Right atrium auricular region (tissue), 2 donors: ENCODE data around the gene OR10T2. TPM values are rescaled to one million over a fixed set of nuclear protein-coding genes. Genes with fewer than 3 reads are reported as not detected.
"Not testable (repeated sequence)": the region's sequence is repeated elsewhere in the genome, so short reads cannot be mapped to it uniquely, and the experiment has no call there.

Source experiments
- DNase-seq: peaks from one replicate; pipeline ENCODE4 v3.0.0-alpha.2; 2019; ENCODE audit warnings: low spot score
- H3K27ac ChIP-seq, 2 donors: fragments of 200-600 bp; sonication (generic); 1 replicate in 1 of 2; 2 replicates in 1 of 2; pipeline ENCODE4 v1.5.1; 2016 to 2019
- H3K27me3 ChIP-seq, 2 donors: fragments of 200-600 bp; sonication (generic); one replicate each; pipeline versions ENCODE4 v1.5.1 to v1.6.0; 2017 to 2019
- H3K36me3 ChIP-seq: fragments of 200-600 bp; sonication (generic); one replicate; pipeline ENCODE4 v1.5.1; 2016
- H3K4me1 ChIP-seq, 2 donors: fragments of 200-600 bp; sonication (generic); one replicate each; pipeline versions ENCODE4 v1.5.1 to v1.6.0; 2017 to 2019
- H3K4me3 ChIP-seq, 2 donors: fragments of 200-600 bp; sonication (generic); 1 replicate in 1 of 2; 2 replicates in 1 of 2; pipeline ENCODE4 v1.5.1; 2017 to 2019; ENCODE audit warnings: mild to moderate bottlenecking in 1 of 2, moderate library complexity in 1 of 2
- H3K9me3 ChIP-seq, 2 donors: fragments of 200-600 bp; sonication (generic); one replicate each; pipeline ENCODE4 v1.5.1; 2019
- CTCF ChIP-seq, 2 donors: fragments of 200-600 bp; sonication (generic); IDR thresholded peaks; one replicate each; pipeline ENCODE4 v1.5.1; 2019; ENCODE audit warnings: antibody characterized with exemption in 2 of 2
- total RNA-seq, 2 donors: library from RNA; depleted of rRNA; stranded (reverse); fragments of >200 nt; gene quantifications; one replicate each; pipeline ENCODE4 v1.1.0, GENCODE V29; 2016

The OR10T2 gene
- total RNA-seq, 2 donors from 2014 or later, result not detected

- no peak overlapping the region for H3K4me3 ChIP-seq
- H3K27ac ChIP-seq, result no peak overlapping the region
- no peak for TF ChIP-seq CTCF (IDR thresholded peaks at IDR 0.05)
- H3K9me3 ChIP-seq, result no peaks in the 10 kb centered on the region
- no peaks in the 10 kb centered on the region for H3K27me3 ChIP-seq
- no peak for DNase-seq
- no peaks in the 10 kb centered on the region for H3K4me1 ChIP-seq
- no peaks in the 10 kb centered on the region for H3K36me3 ChIP-seq
Observed at GRCh38 chr1:158354255-158354654, 45.0 kb downstream of the OR10T2 start.

GRCh38 chr1:158353303-158354075, 45.8 kb downstream of the OR10T2 start, which contains the start of gene CD1E:
Gene CD1E, plus strand, starts transcription at chr1:158353894. Its CDS starts 95 bp downstream, at chr1:158353989.
- H3K9me3 ChIP-seq, result no peaks in the 10 kb centered on the region
- H3K36me3 ChIP-seq, result no peaks in the 10 kb centered on the region
- H3K4me3 ChIP-seq, result no peak within 1 kb of the TSS
- no peak for DNase-seq
- no peak for TF ChIP-seq CTCF (IDR thresholded peaks at IDR 0.05)
- no peaks in the 10 kb centered on the region for H3K27me3 ChIP-seq
- H3K27ac ChIP-seq, result no peak within 1 kb of the TSS
- H3K4me1 ChIP-seq, result no peaks in the 10 kb centered on the region

- DNase-seq, H3K9me3 ChIP-seq: not testable (repeated sequence)
Observed at GRCh38 chr1:158348946-158349345, 50.3 kb downstream of the OR10T2 start.

More at GRCh38 chr1:158348946-158349345, 50.3 kb downstream of the OR10T2 start:
- not testable (repeated sequence) for H3K4me1 ChIP-seq, H3K4me3 ChIP-seq, H3K27me3 ChIP-seq, H3K36me3 ChIP-seq, H3K27ac ChIP-seq

Other genes starting within 250 kb of the OR10T2 start
- gene CD1D, start 218.6 kb downstream of the OR10T2 start, total RNA-seq, result 1 to 10 TPM in 1 of 2 donors, under 1 TPM in 1; 0.48 to 2.0 TPM
- not detected for gene CD1A, start 145.0 kb downstream of the OR10T2 start, total RNA-seq
- gene CD1C, start 109.5 kb downstream of the OR10T2 start, total RNA-seq, result under 1 TPM; 0.31 to 0.44 TPM
- gene CD1B, start 67.9 kb downstream of the OR10T2 start, total RNA-seq, result not detected
- gene CD1E, start 45.6 kb downstream of the OR10T2 start, total RNA-seq, result under 1 TPM in 1 of 2 donors, not detected in 1; 0.39 TPM
- gene OR10K2, start 26.8 kb upstream of the OR10T2 start, total RNA-seq, result not detected
- not detected for gene OR10K1, start 62.4 kb upstream of the OR10T2 start, total RNA-seq
- gene OR10R2, start 72.8 kb upstream of the OR10T2 start, total RNA-seq, result not detected
- not detected for gene OR6Y1, start 154.9 kb upstream of the OR10T2 start, total RNA-seq
- gene OR6P1, start 171.1 kb upstream of the OR10T2 start, total RNA-seq, result not detected
- gene OR10X1, start 180.4 kb upstream of the OR10T2 start, total RNA-seq, result not detected
- gene OR10Z1, start 205.8 kb upstream of the OR10T2 start, total RNA-seq, result not detected